GM12873 (cell line): ENCODE results near the gene GLIPR1L1.

Experiments used
- CTCF ChIP-seq: IDR thresholded peaks from 2 replicates; pipeline ENCODE4 v1.5.1; 2012; ENCODE audit warnings: low read depth, mild to moderate bottlenecking, moderate library complexity, low read length, control low read depth; ENCODE audit not compliant: insufficient read depth; ENCODE audit errors: missing control alignments

The GLIPR1L1 gene

DNA sequence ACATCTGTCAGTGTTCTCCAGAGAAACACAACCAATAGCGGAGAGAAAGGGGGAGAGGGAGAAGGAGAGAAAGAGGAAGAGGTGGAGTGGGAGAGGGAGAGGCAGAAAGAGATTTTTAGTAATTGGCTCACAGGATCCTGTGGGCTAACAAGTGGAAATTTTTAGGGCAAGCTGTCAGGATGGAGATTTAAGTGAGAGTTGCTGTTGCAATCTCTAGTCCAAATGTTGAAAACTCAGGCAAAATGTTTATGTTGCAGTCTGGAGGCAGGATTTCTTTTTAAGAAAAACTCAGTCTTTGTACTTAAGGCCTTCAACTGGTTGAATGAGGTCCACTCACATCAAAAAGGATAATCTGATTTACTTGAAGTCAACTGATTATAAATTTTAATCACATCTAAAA is 43.9 kb downstream of the GLIPR1L1 start:
- TF ChIP-seq CTCF: no peak

DNA sequence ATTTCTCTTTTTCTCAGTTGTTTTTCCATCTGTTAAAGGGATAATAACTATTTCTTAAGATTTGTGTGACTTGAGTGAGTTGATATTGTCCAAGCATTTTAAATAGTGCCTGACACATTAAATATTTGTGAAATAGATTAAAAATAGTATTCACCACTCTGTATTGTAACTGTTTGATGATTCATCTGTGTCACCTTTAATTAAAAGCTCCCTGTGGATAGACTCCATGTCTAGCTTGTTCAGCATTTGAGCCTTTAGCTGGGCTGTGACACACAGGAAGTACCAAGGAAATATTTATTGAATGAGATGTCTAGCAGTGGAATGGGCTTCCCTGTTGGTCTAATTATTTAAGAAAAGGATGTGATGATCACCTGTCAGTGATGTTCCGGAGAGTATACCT is 54.6 kb downstream of the GLIPR1L1 start:
- no peak for TF ChIP-seq CTCF

GRCh38 chr12:75389706-75390105 is 55.2 kb downstream of the GLIPR1L1 start:
- TF ChIP-seq CTCF: no peak

- TF ChIP-seq CTCF: no peak
Measured at GRCh38 chr12:75390156-75390898, 55.9 kb downstream of the GLIPR1L1 start.

DNA sequence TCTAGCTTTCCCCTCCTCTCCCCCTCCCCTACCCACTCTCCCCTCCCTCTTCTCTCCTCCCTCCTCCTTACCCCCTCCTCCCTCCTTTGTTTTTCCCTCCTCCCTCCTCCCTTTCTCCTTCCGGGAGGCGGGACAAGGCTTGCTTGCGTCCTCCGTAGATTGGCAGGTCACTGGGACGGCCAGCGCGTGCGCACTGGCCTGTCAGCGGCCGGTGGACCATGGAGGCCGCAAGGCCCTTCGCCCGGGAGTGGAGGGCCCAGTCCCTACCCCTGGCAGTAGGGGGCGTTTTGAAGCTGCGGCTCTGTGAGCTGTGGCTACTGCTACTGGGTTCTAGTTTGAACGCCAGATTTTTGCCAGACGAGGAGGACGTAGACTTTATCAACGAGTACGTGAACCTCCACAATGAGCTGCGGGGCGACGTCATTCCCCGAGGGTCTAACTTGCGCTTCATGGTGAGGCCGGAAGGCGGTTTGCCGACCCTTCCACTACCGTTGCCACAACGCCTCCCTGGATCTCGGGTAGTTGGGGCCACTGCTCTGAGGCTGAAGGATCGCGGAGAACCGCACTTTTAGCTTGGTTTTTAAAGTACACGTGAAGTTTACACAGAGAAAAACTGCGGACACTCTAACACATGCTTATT is 56.5 kb downstream of the GLIPR1L1 start, which contains the start of gene GLIPR1L2:
Gene GLIPR1L2, plus strand, starts transcription at position 191 of the 640 bp plus-strand sequence. Its CDS starts 28 bp downstream, at position 219.
- TF ChIP-seq CTCF: peak; percentile 95

DNA sequence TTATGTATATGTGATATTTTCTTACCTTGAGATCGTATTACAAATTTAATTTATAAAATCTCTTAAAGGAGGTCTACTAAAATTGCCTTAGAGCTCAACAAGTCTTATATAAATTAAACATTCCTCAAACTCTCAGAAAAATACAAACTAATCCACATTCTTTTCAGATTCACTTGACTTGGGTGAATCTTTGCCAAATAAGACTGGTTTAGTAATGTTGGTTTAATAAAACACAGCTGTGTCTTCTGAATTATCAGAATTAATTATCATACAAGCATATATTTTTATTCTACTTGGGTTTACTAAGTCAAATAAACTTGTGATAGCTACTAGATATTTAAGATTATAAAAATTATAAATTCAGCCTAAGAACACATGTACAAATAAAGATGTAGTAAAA is 69.8 kb downstream of the GLIPR1L1 start:
- TF ChIP-seq CTCF: no peak

- no peak for TF ChIP-seq CTCF
Measured at GRCh38 chr12:75407683-75408082, 73.2 kb downstream of the GLIPR1L1 start.
